Fibroblast of the conjunctiva (primary cell): Measurements from ENCODE around the gene NTSR2.

Experiments used
- DNase-seq: peaks from one replicate; pipeline ENCODE4 v3.0.0-alpha.2; 2010; ENCODE audit warnings: low read depth

The NTSR2 gene

GRCh38 chr2:11628675-11629074 lies 41.3 kb downstream of the NTSR2 start:
- no peak for DNase-seq

GRCh38 chr2:11625671-11626070 lies 44.3 kb downstream of the NTSR2 start:
- no peak for DNase-seq

- no peak for DNase-seq
These were observed 45.1 kb downstream of the NTSR2 start for GRCh38 chr2:11624893-11625292.

- no peak for DNase-seq
These were observed 47.4 kb downstream of the NTSR2 start for GRCh38 chr2:11622611-11623010.

GRCh38 chr2:11621410-11621809 lies 48.6 kb downstream of the NTSR2 start:
- no peak for DNase-seq

GRCh38 chr2:11618708-11619062 lies 51.3 kb downstream of the NTSR2 start:
- DNase-seq: no peak

- no peak for DNase-seq
These were observed 51.8 kb downstream of the NTSR2 start for GRCh38 chr2:11617984-11618707.

GRCh38 chr2:11617527-11617926 lies 52.5 kb downstream of the NTSR2 start:
- DNase-seq: no peak

GRCh38 chr2:11616851-11617415 lies 53.1 kb downstream of the NTSR2 start:
- no peak for DNase-seq

GRCh38 chr2:11616097-11616687 lies 53.8 kb downstream of the NTSR2 start:
- no peak for DNase-seq

GRCh38 chr2:11615209-11615608 lies 54.8 kb downstream of the NTSR2 start:
- DNase-seq: no peak

GRCh38 chr2:11613297-11613696 lies 56.7 kb downstream of the NTSR2 start:
- DNase-seq: no peak

- no peak for DNase-seq
These were observed 57.3 kb downstream of the NTSR2 start for GRCh38 chr2:11612553-11613215.

- no peak for DNase-seq
These were observed 58.7 kb downstream of the NTSR2 start for GRCh38 chr2:11611251-11611650.

- no peak for DNase-seq
These were observed 59.3 kb downstream of the NTSR2 start for GRCh38 chr2:11610624-11611242.
